Keratinocyte (primary cell): ENCODE data around the gene PPFIA3. TPM values are rescaled to one million over a fixed set of nuclear protein-coding genes. Genes with fewer than 3 reads are reported as not detected.

ENCODE experiments used
- DNase-seq: peaks from one replicate; pipeline ENCODE4 v3.0.0-alpha.2; 2011; ENCODE audit warnings: low read depth, missing footprints, low spot score
- FAIRE-seq: peaks from 2 replicates; lab custom pipeline; 2011; peaks lifted over from hg19 to GRCh38; lab: Jason Lieb, UNC
- H2AFZ ChIP-seq: 2 replicates; pipeline ENCODE4 v1.6.0; 2012; ENCODE audit warnings: low read length, control low read depth, inconsistent platforms; ENCODE audit not compliant: control insufficient read depth
- H3K27ac ChIP-seq: 2 replicates; pipeline ENCODE4 v1.5.1; 2011; ENCODE audit warnings: low read length; ENCODE audit not compliant: control insufficient read depth, insufficient read depth
- H3K27me3 ChIP-seq: 3 replicates; pipeline ENCODE4 v1.6.0; 2011; ENCODE audit warnings: low read length; ENCODE audit not compliant: control insufficient read depth, insufficient read depth; ENCODE audit errors: extremely low read depth
- H3K36me3 ChIP-seq, 2 experiments: 2 replicates in 1 of 2; 3 replicates in 1 of 2; pipeline ENCODE4 v1.5.1; 2011; ENCODE audit warnings: low read length in 2 of 2, mild to moderate bottlenecking in 1 of 2; ENCODE audit not compliant: control insufficient read depth in 2 of 2, insufficient read depth in 2 of 2; ENCODE audit errors: extremely low read depth in 1 of 2
- H3K4me1 ChIP-seq: 3 replicates; pipeline ENCODE4 v1.5.1; 2011; ENCODE audit warnings: low read length; ENCODE audit not compliant: control insufficient read depth, insufficient read depth; ENCODE audit errors: extremely low read depth
- H3K4me2 ChIP-seq: 3 replicates; pipeline ENCODE4 v1.6.0; 2011; ENCODE audit warnings: low read depth, low read length; ENCODE audit not compliant: control insufficient read depth, insufficient read depth; ENCODE audit errors: extremely low read depth
- H3K4me3 ChIP-seq, 3 experiments: fragments of 200-600 bp in 1 of 3; sonication (generic) in 1 of 3; 2 replicates in 2 of 3; 3 replicates in 1 of 3; pipeline ENCODE4 v1.5.1; 2011 to 2016; ENCODE audit warnings: low read length in 3 of 3, mild to moderate bottlenecking in 3 of 3, control low read depth in 2 of 3, inconsistent platforms in 1 of 3, low read depth in 1 of 3, mixed read lengths in 1 of 3, mixed run types in 1 of 3, moderate library complexity in 1 of 3; ENCODE audit not compliant: control insufficient read depth in 2 of 3, insufficient read depth in 2 of 3; ENCODE audit errors: extremely low read depth in 1 of 3
- H3K79me2 ChIP-seq: 2 replicates; pipeline ENCODE4 v1.6.0; 2012; ENCODE audit warnings: low read length; ENCODE audit not compliant: control insufficient read depth, insufficient read depth
- H3K9ac ChIP-seq: 3 replicates; pipeline ENCODE4 v1.6.0; 2011; ENCODE audit warnings: low read length; ENCODE audit not compliant: control insufficient read depth, insufficient read depth; ENCODE audit errors: extremely low read depth
- H3K9me1 ChIP-seq: 3 replicates; pipeline ENCODE4 v1.6.0; 2011; ENCODE audit warnings: low read length; ENCODE audit not compliant: control insufficient read depth, insufficient read depth; ENCODE audit errors: extremely low read depth
- H3K9me3 ChIP-seq: 2 replicates; pipeline ENCODE4 v1.5.1; 2012; ENCODE audit warnings: low read depth, low read length; ENCODE audit not compliant: control insufficient read depth
- H4K20me1 ChIP-seq: 3 replicates; pipeline ENCODE4 v1.6.0; 2011; ENCODE audit warnings: low read length; ENCODE audit not compliant: control insufficient read depth, insufficient read depth; ENCODE audit errors: extremely low read depth
- EZH2 ChIP-seq: IDR thresholded peaks from one replicate; pipeline ENCODE4 v1.6.1; 2012; ENCODE audit warnings: inconsistent platforms, mild to moderate bottlenecking, low read length, moderate library complexity
- dilution Hi-C: fragments of 300-500 bp; cut with MboI; formaldehyde crosslinking; loops from one replicate; pipeline ENCODE4 v1.7.0; 2020; ENCODE audit warnings: low sequenced_read_pairs; ENCODE audit not compliant: extremely low pct_ligation_motif_present
- polyA plus RNA-seq, 5 experiments: library from polyadenylated mRNA; depleted of rRNA in 3 of 5; stranded (reverse) in 3 of 5; stranded (forward) in 1 of 5; unstranded in 1 of 5; fragments of >200 nt; gene quantifications; 1 replicate in 1 of 5; 2 replicates in 3 of 5; 3 replicates in 1 of 5; pipeline versions ENCODE4 v1.2.1 to v1.2.3, GENCODE V29; 2011 to 2012; ENCODE audit warnings: missing spikeins in 2 of 5, low read depth in 1 of 5, low replicate concordance in 1 of 5
- TF ChIP-seq, protein P1 (sequence below), 3 experiments: IDR thresholded peaks in 1 of 3; conservative IDR thresholded peaks in 1 of 3; optimal IDR thresholded peaks in 1 of 3; 2 replicates in 2 of 3; 3 replicates in 1 of 3; pipeline versions ENCODE3 to v1.5.1; 2011; ENCODE audit warnings: low read length in 3 of 3, mild to moderate bottlenecking in 3 of 3, moderate library complexity in 2 of 3, control low read depth in 1 of 3, inconsistent platforms in 1 of 3; ENCODE audit not compliant: insufficient read depth in 2 of 3; ENCODE audit errors: extremely low read depth in 1 of 3

The PPFIA3 gene
- polyA plus RNA-seq, 1 donor (not counting 4 experiments of a cell fraction or from before 2014, with no cell fraction given) = 3.0 TPM

DNA sequence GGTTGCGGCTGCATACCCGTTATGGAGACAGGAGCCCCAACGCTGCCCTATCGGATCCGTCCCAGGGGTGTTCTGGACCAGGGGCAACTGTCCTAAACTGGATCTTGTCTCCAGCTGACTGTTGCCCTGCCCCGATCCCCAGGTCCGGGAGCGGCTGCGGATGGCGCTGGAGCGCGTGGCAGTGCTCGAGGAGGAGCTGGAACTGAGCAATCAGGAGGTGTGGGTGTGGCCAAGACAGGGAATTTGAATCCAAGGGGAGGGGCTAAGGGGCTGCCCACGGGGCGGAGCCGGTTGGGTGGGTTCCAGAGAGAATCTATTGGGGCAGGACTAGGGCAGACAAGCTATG lies 9.9 kb downstream of the PPFIA3 start:
- DNase-seq (no peak), FAIRE-seq (no peak)
- Histone ChIP-seq H3K9me1 (no peaks in the 10 kb centered on the region), H4K20me1 (no peaks in the 10 kb centered on the region), H2AFZ (no peak overlapping the region), H3K36me3 (no peaks in the 10 kb centered on the region), H3K4me1 (peaks cover 4% of the 10 kb centered on the region), H3K4me2 (no peak overlapping the region), H3K79me2 (no peaks in the 10 kb centered on the region), H3K27me3 (no peaks in the 10 kb centered on the region), H3K9me3 (no peaks in the 10 kb centered on the region), H3K9ac (no peak overlapping the region), H3K4me3 (no peak overlapping the region), H3K27ac (no peak overlapping the region)
- TF ChIP-seq, protein P1, sequence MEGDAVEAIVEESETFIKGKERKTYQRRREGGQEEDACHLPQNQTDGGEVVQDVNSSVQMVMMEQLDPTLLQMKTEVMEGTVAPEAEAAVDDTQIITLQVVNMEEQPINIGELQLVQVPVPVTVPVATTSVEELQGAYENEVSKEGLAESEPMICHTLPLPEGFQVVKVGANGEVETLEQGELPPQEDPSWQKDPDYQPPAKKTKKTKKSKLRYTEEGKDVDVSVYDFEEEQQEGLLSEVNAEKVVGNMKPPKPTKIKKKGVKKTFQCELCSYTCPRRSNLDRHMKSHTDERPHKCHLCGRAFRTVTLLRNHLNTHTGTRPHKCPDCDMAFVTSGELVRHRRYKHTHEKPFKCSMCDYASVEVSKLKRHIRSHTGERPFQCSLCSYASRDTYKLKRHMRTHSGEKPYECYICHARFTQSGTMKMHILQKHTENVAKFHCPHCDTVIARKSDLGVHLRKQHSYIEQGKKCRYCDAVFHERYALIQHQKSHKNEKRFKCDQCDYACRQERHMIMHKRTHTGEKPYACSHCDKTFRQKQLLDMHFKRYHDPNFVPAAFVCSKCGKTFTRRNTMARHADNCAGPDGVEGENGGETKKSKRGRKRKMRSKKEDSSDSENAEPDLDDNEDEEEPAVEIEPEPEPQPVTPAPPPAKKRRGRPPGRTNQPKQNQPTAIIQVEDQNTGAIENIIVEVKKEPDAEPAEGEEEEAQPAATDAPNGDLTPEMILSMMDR (optimal IDR thresholded peaks at IDR 0.05 in 1 of 3, IDR thresholded peaks at IDR 0.05 in 1 of 3, conservative IDR thresholded peaks at IDR 0.05 in 1 of 3; ENCODE audit: extremely low read depth in 1 of 3, insufficient read depth in 2 of 3, low read length in 3 of 3) = no peak
- TF ChIP-seq EZH2 = no peak
- dilution Hi-C loops = no loop called here

DNA sequence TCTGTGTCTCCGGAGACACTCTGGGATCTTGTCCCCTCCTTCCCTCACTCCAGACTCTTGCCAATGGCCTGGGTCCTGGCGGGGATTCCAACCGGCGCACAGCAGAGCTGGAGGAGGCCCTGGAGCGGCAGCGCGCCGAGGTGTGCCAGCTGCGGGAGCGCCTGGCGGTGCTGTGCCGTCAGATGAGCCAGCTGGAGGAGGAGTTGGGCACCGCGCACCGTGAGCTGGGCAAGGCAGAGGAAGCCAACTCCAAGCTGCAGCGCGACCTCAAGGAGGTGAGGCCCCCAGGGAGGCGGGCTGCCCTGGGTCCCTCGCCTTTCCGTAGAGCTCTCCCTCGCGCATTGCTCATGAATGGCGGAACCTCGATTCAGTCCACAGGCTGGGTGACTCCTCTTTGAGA lies 11.0 kb downstream of the PPFIA3 start:
- no peaks in the 10 kb centered on the region for H4K20me1 ChIP-seq
- dilution Hi-C loops = no loop called here

More for the DNA sequence above, 11.0 kb downstream of the PPFIA3 start:
- Histone ChIP-seq H3K36me3 (no peaks in the 10 kb centered on the region), H3K4me2 (no peak overlapping the region), H3K4me3 (no peak overlapping the region), H2AFZ (no peak overlapping the region), H3K9ac (no peak overlapping the region), H3K9me3 (no peaks in the 10 kb centered on the region), H3K79me2 (no peaks in the 10 kb centered on the region), H3K27ac (no peak overlapping the region), H3K9me1 (no peaks in the 10 kb centered on the region), H3K27me3 (no peaks in the 10 kb centered on the region), H3K4me1 (no peaks in the 10 kb centered on the region)
- no peak for DNase-seq
- TF ChIP-seq EZH2 = no peak
- TF ChIP-seq, protein P1 (optimal IDR thresholded peaks at IDR 0.05 in 1 of 3, IDR thresholded peaks at IDR 0.05 in 1 of 3, conservative IDR thresholded peaks at IDR 0.05 in 1 of 3; ENCODE audit: extremely low read depth in 1 of 3, insufficient read depth in 2 of 3, low read length in 3 of 3) = no peak
- FAIRE-seq = no peak
